GM18517 (cell line): Measurements from ENCODE around the gene HMGXB4.

Source experiments
- ATAC-seq: cut with Tn5 transposase; IDR thresholded peaks from one replicate; pipeline ENCODE4 v1.9.1; 2021; ENCODE audit warnings: mild to moderate bottlenecking, moderate library complexity; ENCODE audit not compliant: unreplicated experiment

HMGXB4 gene

DNA sequence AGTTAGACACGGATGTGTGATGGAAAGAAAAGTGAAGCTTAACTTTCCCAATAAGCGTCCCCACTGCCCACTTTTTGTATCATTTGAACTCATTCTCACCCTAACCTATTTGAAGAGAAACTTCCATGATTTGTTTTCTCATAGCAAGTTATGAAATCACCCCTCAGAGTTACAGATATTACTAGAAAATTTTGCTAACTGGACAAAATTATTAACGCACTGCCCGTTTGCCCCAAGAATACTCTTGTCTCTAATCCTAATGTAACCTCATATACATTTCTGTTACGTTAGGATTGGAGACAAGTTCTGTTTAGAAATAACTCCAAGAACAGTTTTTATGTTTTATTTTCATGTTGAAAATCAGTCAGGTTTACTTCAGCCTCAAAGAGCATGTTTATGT, 67.9 kb downstream of the HMGXB4 start:
- ATAC-seq = no peak

DNA sequence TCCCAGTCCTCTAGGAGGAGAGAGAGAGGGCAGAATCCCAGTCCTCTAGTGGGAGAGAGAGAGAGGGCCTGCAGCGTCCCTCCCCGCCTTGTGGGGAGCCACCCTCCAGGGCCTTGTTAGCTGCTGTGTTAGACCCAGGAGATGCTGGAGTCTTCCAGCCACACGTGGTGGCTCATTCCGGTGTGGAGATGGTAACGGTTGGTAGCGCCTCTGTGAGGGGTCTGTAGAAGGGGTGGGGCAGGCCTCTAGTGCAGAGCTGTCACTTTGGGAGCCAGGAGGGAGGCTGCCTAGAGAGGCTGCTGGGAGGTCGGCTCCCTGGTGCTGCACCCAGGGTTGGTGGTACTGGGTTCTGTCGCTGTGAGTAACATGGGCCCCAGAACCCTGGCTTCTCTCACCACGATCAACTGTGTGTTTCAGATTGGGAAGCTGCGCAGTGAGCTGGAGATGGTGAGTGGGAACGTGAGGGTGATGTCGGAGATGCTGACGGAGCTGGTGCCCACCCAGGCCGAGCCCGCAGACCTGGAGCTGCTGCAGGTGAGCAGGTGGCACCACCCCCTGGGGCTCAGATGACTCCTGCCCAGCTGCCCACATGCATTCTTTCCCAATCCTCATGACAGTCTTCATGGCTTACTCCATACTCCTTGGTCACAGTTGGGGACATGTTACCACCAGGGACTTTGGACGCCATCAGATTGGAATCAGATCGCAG, 69.7 kb downstream of the HMGXB4 start:
- no peak for ATAC-seq

DNA sequence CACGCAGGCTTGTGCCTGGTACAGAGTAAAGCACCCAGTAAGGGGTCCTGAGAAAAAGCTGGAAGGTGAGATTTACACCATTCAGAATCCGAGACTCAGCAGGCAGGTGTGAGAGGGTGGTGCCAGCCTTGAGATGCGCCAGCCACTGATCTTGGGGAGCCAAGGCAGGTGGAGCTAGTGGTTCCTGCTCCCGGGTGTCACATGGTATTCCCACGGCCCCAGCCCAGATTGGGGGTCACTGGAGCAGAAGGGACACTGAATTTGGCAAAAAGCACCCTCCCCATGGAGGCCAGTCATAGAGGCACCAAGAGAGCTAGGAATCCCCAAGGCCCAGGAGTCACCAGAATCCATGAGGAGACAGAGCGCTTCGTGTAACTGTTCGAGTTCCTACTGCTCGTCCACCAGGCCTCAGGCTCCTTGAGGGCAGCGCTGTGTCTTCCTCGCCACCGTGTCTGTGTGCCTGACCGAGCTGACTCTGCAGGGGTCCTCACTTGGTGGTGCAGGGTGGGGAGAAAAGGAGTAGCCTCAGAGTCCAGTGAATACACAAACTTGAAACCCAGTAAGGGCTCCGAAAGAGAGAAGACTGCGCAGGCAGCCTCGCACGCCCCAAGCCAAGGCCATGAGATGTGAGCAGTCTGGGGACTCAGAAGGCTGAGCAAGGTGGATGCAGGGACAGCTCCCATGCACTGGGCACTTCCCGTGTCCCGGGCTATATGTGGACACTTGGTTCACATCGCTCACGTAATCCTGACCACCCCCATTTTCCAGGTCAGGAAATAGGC, 70.6 kb downstream of the HMGXB4 start:
- ATAC-seq = no peak

DNA sequence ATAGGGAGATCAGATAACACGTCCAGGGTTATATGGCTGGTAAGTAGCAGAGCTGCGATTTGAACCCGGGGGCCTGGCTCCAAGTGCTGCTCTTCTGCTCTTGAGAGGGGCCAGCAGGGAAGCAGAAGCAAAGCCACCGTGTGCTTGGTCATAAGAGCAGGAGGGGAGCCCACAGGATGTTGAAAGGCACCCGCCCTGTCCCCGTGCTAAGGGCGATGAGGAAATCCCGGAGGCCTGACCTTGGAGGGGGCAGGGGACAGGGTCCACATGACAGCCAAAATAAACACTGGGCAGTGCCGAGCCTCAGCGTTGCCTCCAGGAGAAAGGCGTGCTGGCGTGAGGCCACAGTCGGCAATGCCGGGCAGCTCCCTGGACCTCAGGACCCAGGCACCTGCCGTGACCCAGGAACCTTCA, 71.2 kb downstream of the HMGXB4 start:
- ATAC-seq = no peak

DNA sequence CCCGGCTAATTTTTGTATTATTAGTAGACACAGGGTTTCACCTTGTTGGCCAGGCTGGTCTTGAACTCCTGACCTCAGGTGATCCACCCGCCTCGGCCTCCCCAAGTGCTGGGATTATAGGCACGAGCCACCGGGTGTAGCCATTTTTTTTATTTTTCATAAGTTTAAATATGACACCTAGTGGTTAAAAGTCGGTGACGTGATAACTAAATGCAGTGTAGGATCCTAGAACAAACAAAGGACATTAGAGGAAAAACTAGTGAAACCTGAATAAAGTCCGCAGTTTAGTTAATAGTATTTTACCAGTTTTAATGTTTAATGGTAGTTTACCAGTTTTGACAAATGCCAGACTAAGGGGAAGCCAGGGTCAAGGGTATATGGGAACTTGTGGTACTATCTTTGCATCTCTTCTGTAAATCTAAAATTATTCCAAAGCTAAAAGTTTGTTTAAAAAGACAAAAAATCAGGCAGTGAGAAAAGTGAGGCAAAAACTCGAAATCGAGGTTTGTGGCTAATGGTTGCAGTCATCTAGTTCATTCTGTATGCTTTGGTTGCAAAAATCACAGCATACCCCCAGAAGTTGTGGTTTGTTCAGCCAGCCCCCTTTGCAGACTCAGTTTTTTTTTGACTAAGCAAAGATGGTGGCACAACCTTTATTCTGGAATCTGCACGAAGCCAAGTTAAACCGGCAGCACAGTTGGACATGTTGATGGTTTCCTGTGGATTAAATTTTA, 72.0 kb downstream of the HMGXB4 start:
- ATAC-seq = no peak

DNA sequence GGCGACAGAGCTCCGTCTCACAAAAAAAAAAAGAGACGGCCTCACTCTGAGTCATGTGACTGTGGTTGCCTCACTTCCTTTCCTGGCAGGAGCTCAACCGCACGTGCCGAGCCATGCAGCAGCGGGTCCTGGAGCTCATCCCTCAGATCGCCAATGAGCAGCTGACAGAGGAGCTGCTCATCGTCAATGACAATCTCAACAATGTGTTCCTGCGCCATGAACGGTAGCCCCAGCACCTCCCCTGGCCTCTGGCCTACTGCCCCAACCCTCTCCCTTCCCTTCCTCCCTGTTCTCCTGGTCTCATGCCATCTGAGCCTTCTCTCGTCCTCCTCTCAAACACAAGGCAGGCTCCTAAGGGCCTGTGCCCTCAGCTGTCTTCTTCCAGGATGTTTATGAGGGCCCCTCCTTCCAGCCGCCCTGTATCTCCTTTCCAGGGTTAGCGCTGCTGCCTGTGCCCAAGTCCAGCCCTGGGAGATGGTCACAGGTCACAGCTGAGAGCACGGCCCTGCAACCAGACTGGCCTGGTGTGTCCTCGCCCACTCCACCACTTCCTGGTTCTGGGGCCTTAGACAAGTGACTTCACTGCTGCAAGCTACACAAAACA, 73.1 kb downstream of the HMGXB4 start:
- ATAC-seq = no peak

DNA sequence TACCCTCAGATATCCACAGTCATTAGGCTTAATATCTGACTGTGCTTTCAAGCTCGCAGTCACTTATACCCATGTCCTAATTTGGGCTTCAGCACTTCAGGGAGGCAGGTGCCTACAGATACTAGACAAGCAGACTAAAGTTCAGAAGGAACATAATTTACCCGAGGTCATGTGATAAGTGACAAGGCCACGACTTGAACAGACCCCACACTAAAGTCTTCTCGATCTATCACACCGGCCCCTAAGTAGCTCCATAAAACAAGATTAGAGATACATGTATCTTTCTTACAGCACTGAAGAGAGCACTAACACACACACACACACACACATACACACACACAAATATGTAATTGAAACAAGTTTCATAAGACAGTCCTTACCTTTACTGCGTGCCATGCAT, 75.0 kb downstream of the HMGXB4 start:
- ATAC-seq = no peak

DNA sequence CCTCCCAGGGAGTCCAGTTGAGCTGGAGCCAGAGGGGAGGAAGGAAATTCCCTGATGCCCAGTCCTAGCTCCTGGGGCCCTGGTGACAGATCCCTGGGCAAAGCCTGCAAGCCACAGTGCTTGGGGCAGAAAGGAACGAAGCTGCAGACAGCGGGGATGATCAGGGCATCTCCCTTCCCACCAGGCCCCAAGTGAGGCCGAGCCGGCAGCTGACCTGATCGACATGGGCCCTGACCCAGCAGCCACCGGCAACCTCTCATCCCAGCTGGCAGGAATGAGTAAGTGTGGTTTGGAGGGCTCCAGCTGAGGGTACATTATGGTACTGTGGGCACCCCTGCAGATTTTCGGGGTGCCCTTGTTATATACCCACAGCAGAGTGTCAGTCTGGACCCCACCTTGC, 75.9 kb downstream of the HMGXB4 start:
- ATAC-seq = no peak

DNA sequence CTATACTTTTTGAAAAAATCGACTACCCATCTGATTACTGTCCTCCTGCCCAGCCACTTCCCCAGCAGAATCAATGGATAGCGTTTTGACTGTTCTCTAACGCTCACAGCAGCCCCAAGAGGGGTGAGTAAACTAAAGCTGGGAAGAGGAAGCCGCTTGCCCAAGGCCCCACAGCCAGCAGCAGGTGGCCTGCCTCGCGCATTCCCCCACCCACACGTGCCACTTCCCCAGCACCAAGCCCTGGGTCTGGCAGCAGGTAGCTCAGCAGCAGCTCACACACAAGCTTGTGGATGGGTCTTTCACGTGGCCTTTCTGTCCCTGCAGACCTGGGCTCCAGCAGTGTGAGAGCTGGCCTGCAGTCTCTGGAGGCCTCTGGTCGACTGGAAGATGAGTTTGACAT, 76.7 kb downstream of the HMGXB4 start:
- no peak for ATAC-seq

DNA sequence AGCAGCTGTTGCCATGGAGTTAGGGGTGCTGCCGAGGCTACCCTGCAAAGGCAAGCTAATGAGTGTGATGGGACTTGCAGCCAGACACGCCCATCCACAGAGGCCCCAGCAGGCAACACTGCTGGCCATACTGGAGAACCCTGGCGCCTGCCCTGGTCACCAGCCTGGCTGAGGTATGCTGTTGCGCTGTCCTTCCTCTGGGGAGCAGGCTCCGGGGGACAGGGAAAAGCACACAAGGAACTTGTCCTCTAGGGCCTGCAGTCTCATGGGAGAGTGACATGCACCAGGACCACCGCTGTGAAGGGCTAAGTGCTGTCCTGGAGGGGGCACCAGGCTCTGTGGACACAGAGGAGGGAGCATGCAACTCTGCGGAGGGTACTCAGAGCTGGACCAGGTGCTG, 78.2 kb downstream of the HMGXB4 start:
- no peak for ATAC-seq

DNA sequence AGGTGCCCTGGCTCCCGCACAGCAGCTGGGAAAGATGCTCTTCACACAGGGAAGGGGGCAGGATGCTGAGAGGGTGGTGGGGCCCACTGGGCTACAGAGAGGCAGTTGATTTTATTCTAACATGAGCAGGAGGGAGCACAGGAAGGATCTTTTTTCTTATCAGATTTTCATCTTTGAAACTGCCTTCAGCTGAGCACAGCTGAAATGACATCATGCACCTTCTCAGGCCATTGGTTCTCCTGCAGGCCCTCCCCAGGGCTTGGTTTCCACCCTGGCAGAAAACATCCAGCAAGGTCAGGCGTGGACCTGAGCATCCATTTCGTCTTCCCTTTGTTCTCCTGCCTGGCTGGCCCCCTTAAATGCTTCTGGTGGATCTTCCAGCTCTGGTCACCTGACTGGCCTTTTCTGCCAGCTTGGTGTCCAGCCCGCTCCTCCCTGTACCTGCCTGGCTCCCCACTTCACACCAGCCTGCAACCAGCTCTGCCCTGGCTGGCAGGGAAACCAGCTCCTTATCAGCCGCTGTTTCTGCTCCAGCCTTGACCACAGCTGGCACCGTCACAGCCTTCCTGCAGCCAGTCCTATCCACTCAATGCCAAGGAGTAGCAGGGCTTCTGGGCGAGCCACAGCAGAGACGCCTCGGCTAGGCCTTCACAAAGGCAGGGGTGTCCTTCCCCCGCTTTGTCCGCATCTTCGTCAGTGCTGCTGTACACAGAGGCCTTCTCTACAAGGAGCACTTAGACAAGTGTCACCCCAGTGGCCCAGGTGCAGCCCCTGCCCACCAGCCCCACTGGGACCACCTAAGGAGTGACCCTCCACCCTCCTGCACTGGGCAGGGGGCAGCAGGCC, 78.9 kb downstream of the HMGXB4 start:
- ATAC-seq = no peak

DNA sequence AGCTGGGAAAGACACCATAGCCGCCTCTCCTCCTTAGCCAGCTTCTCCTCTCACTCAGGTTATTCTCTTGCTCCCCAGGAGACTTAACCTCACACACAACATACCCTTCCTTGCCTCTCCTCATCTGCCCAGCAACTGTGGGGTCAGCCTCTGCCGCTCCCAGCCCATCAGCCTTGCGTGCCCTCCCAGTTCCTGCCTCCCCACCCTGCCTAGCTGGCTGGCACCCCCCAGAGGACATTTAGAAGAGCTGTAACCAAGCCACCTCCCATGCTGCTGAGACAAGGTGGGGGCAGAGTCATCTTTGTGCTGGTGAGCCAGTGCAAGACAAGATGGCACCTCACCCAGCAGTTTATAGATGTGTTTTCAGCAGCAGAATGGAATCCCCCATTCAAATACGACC, 80.6 kb downstream of the HMGXB4 start:
- no peak for ATAC-seq

DNA sequence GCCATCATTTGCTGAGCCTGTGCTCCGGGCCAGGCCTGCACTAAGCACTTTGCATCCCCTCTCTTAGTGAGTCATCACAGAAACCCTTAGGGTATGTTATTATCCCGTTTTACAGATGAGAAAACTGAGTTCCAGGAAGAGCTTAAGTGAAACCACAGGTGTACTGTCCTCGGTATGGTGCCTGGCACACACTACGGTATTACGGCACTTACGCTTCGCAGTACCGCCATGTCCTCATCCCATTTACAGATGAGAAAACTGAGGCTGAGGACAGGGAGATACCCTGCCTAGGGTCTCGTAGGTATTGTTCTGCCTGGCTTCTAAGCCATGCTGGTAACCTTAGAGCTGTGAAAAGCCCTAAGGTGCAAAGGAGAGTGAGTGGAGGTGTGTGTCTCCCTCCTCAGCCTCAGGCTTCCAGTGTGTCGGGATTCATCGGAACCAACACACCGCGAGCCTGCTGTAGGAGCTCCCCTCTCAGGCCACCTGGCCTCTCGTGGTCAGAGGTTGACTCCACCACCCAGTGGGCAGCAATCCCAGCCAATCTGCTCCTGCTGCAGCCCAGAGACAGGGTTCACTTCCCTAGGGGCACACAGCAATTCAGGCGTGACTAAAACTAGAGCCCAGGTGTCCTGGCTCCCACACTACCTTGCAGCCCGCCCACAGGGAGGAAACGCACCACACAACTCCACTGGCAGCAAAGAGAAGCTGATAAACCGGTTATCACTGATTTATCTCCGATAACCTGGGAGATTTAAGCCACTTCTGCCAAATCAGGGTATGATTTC, 84.0 kb downstream of the HMGXB4 start:
- no peak for ATAC-seq

DNA sequence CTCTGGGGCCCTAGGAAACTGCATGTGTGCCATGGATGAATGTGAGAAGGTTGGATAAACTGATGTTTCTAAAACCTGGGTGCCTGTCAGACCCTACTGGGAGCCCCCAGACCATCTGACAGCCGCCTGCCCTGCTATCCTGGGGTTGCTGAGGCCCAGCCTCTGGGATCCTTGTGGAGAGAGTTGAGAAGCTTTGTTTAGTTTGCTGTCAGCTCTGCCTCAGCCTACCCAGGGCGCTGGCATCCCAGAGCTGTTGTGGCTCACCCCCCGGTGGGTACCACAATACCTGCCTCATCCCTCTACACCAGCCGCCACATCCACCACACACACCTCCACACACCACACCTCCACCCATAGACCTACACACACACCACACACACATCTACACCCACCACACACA, 85.1 kb downstream of the HMGXB4 start:
- no peak for ATAC-seq

DNA sequence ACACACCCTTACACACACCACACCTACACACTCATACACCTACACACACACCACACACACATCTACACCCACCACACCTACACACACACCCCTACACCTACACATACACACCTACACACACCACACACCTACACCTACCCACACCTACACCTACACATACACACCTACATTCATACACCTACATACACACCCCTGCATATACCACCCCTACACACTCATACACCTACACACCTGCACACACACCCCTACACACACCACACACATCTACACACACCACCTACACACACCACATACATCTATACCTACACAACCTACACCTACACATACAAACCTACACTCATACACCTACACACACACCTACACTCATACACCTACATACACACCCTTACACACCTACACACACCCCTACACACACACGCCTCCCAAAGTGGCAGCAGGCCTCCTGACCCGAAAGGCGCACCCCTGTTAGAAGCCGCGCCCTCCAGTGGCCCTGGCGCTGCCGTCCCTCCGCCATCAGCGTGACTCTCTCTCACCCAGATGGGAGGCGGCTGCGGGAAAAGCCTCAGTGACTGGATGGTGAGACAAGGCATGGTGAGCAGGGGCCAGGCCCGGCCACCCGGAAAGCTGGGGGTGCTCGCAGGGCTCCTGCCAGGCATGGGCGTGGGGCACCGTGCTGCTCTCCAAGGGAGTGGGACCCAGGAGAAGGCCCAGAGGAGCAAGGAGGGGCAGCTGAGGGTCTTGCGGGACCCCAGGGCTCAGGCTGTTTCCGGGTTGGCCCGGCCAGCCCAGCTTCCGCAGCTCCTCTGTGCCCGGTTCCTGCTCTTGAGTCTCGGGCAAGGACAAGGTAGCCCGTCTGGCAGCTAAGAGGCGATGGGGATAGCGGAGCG, 86.6 kb downstream of the HMGXB4 start:
- ATAC-seq = no peak

DNA sequence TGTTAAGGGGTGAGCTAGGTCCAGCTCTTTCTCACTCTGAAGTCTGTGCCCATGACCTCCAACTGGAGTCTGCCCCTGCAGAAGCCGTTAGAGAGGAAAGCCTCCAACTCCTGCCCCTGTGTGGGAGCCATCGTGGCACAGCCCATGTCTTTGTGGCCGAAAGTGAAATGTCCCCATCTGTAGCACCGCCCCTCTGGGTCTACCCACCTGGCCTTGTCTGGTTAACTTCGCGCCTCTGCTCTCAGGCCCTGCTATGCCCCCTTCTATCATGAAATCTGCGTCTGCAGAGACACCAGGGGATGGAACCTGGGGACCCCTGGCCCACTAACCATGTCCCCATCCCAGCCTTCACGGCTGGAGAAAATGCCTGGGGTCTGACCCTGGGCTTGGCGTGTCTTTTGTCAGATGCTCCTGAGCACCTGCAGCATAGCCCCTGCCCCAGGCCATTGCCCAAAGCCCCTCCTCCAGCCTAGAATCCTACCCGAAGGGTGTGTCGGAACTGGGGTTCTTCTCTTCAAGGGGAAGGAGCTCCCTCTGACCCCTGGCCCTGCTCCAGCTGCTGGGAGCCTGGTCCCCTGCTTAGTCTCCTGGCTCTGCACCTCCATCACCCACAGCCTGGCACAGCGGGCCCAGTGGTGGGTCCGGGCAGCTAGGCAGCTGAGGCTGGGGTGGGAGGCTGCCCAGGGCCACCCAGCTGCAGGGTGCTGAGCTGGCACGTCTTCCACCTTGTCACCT, 87.8 kb downstream of the HMGXB4 start:
- ATAC-seq = no peak
